ENCODE results near the gene PTH2R. TPM values are rescaled to one million over a fixed set of nuclear protein-coding genes. Genes with fewer than 3 reads are reported as not detected.
"Not testable (repeated sequence)": the region's sequence is repeated elsewhere in the genome, so short reads cannot be mapped to it uniquely, and the experiment has no call there.

Gene PTH2R
- polyA plus RNA-seq, 4 donors, result 30.5 to 56.4 (median 44.1) TPM

GRCh38 chr2:208386541-208386940 is 20.1 kb upstream of the PTH2R start:
- DNase-seq (ENCODE audit: low read depth in 4 of 4, low spot score in 2 of 4), result no peak

GRCh38 chr2:208389940-208390339 is 16.7 kb upstream of the PTH2R start:
- no peak for DNase-seq (ENCODE audit: low read depth in 4 of 4, low spot score in 2 of 4)

- no peak for DNase-seq (ENCODE audit: low read depth in 4 of 4, low spot score in 2 of 4)
Measured at GRCh38 chr2:208392300-208392699, 14.3 kb upstream of the PTH2R start.

GRCh38 chr2:208396796-208397195 is 9.8 kb upstream of the PTH2R start:
- not testable (repeated sequence) for DNase-seq (ENCODE audit: low read depth in 4 of 4, low spot score in 2 of 4)

GRCh38 chr2:208399201-208399600 is 7.4 kb upstream of the PTH2R start:
- no peak for DNase-seq (ENCODE audit: low read depth in 4 of 4, low spot score in 2 of 4)

- peak in 1 of 4 donors; percentile 13 for DNase-seq (ENCODE audit: low read depth in 4 of 4, low spot score in 2 of 4)
Measured at GRCh38 chr2:208407667-208408066, 1.1 kb downstream of the PTH2R start.

- no peak for DNase-seq (ENCODE audit: low read depth in 4 of 4, low spot score in 2 of 4)
Measured at GRCh38 chr2:208413931-208414330, 7.3 kb downstream of the PTH2R start.

GRCh38 chr2:208415255-208415654 is 8.7 kb downstream of the PTH2R start:
- DNase-seq (ENCODE audit: low read depth in 4 of 4, low spot score in 2 of 4), result no peak

- DNase-seq (ENCODE audit: low read depth in 4 of 4, low spot score in 2 of 4), result no peak
Measured at GRCh38 chr2:208415897-208416296, 9.3 kb downstream of the PTH2R start.

GRCh38 chr2:208426412-208427045 is 19.9 kb downstream of the PTH2R start:
- DNase-seq (ENCODE audit: low read depth in 4 of 4, low spot score in 2 of 4), result no peak

- no peak for DNase-seq (ENCODE audit: low read depth in 4 of 4, low spot score in 2 of 4)
Measured at GRCh38 chr2:208437755-208438154, 31.2 kb downstream of the PTH2R start.

- no peak for DNase-seq (ENCODE audit: low read depth in 4 of 4, low spot score in 2 of 4)
Measured at GRCh38 chr2:208440716-208441115, 34.1 kb downstream of the PTH2R start.

- DNase-seq (ENCODE audit: low read depth in 4 of 4, low spot score in 2 of 4), result no peak
Measured at GRCh38 chr2:208441951-208442350, 35.4 kb downstream of the PTH2R start.

- not testable (repeated sequence) for DNase-seq (ENCODE audit: low read depth in 4 of 4, low spot score in 2 of 4)
Measured at GRCh38 chr2:208447447-208447846, 40.9 kb downstream of the PTH2R start.

GRCh38 chr2:208451061-208451460 is 44.5 kb downstream of the PTH2R start:
- no peak for DNase-seq (ENCODE audit: low read depth in 4 of 4, low spot score in 2 of 4)

GRCh38 chr2:208454861-208455260 is 48.3 kb downstream of the PTH2R start:
- DNase-seq (ENCODE audit: low read depth in 4 of 4, low spot score in 2 of 4), result no peak

- no peak for DNase-seq (ENCODE audit: low read depth in 4 of 4, low spot score in 2 of 4)
Measured at GRCh38 chr2:208463721-208464120, 57.1 kb downstream of the PTH2R start.

GRCh38 chr2:208464205-208464604 is 57.6 kb downstream of the PTH2R start:
- DNase-seq (ENCODE audit: low read depth in 4 of 4, low spot score in 2 of 4), result no peak

GRCh38 chr2:208466151-208466919 is 59.7 kb downstream of the PTH2R start:
- peak in 1 of 4 donors; percentile 45 for DNase-seq (ENCODE audit: low read depth in 4 of 4, low spot score in 2 of 4)

GRCh38 chr2:208466920-208467298 is 60.3 kb downstream of the PTH2R start:
- DNase-seq (ENCODE audit: low read depth in 4 of 4, low spot score in 2 of 4), result no peak

GRCh38 chr2:208467564-208467963 is 61.0 kb downstream of the PTH2R start:
- DNase-seq (ENCODE audit: low read depth in 4 of 4, low spot score in 2 of 4), result no peak

- DNase-seq (ENCODE audit: low read depth in 4 of 4, low spot score in 2 of 4), result no peak
Measured at GRCh38 chr2:208477741-208478140, 71.1 kb downstream of the PTH2R start.

Measured in left renal cortex interstitium (tissue), 4 donors.